ENCODE measurements around the gene LRBA. TPM values are rescaled to one million over a fixed set of nuclear protein-coding genes. Genes with fewer than 3 reads are reported as not detected.

The LRBA gene
- total RNA-seq, 1 donor from 2014 or later: 46.2 TPM

DNA sequence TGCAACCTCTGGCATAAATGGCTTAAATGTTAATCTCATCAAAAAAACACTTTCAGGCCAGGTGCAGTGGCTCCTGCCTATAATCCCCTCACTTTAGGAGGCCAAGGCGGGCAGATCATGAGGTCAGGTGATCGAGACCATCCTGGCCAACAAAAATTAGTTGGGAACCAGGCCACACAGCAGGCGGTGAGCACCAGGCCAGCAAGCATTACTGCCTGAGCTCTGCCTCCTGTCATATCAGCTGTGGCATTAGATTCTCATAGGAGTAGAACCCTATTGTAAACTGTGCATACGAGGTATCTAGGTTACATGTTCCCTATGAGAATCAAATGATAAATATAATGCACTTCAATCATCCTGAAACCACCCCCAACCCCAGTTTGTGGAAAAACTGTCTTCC, 125.8 kb downstream of the LRBA start:
- no peak overlapping the region for H3K27ac ChIP-seq
- no peak for ATAC-seq
- H3K4me3 ChIP-seq: no peak overlapping the region
- DNase-seq: no peak
- intact Hi-C loops (cut with DNase I): no loop called here
- TF ChIP-seq, protein P1, sequence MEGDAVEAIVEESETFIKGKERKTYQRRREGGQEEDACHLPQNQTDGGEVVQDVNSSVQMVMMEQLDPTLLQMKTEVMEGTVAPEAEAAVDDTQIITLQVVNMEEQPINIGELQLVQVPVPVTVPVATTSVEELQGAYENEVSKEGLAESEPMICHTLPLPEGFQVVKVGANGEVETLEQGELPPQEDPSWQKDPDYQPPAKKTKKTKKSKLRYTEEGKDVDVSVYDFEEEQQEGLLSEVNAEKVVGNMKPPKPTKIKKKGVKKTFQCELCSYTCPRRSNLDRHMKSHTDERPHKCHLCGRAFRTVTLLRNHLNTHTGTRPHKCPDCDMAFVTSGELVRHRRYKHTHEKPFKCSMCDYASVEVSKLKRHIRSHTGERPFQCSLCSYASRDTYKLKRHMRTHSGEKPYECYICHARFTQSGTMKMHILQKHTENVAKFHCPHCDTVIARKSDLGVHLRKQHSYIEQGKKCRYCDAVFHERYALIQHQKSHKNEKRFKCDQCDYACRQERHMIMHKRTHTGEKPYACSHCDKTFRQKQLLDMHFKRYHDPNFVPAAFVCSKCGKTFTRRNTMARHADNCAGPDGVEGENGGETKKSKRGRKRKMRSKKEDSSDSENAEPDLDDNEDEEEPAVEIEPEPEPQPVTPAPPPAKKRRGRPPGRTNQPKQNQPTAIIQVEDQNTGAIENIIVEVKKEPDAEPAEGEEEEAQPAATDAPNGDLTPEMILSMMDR (IDR thresholded peaks at IDR 0.05): no peak
- no peaks in the 10 kb centered on the region for H3K27me3 ChIP-seq (ENCODE audit: low read depth)
- no peaks in the 10 kb centered on the region for H3K9me3 ChIP-seq
- H3K4me1 ChIP-seq: no peaks in the 10 kb centered on the region
- H3K36me3 ChIP-seq: peaks cover 21% of the 10 kb centered on the region

GRCh38 chr4:150888625-150889024, 126.5 kb downstream of the LRBA start:
- Histone ChIP-seq H3K27me3 (ENCODE audit: low read depth) (no peaks in the 10 kb centered on the region), H3K9me3 (no peaks in the 10 kb centered on the region), H3K4me1 (no peaks in the 10 kb centered on the region), H3K36me3 (peaks cover 17% of the 10 kb centered on the region), H3K27ac (no peak overlapping the region), H3K4me3 (no peak overlapping the region)
- intact Hi-C loops (cut with DNase I): no loop called here
- TF ChIP-seq, protein P1 (IDR thresholded peaks at IDR 0.05): no peak
- no peak for DNase-seq
- no peak for ATAC-seq

- H3K9me3 ChIP-seq: no peaks in the 10 kb centered on the region
- no peak for ATAC-seq
- no peak for DNase-seq
- H3K27me3 ChIP-seq (ENCODE audit: low read depth): no peaks in the 10 kb centered on the region
- no peak overlapping the region for H3K27ac ChIP-seq
- peaks cover 13% of the 10 kb centered on the region for H3K36me3 ChIP-seq
- TF ChIP-seq, protein P1 (IDR thresholded peaks at IDR 0.05): no peak
- no peaks in the 10 kb centered on the region for H3K4me1 ChIP-seq
- no peak overlapping the region for H3K4me3 ChIP-seq
- intact Hi-C loops (cut with DNase I): no loop called here
These were observed 126.9 kb downstream of the LRBA start for GRCh38 chr4:150888217-150888616.

DNA sequence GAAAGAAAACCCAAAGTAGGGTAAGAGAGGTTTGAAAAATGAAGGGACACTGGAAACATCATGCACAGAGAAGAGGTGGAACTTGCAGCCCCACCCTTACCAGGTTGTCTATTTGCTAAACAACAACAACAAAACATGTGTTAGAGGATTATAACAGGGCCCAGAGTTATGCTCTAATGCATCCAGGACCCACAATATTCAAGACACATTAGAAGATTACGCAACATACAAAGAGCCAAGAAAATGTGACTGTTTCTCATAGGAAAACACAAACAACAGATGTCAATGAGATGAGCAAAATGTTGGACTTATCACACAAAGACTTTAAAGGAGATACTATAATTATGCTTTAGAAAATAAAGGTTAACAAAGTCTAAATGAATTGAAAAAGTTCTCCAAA, 128.5 kb downstream of the LRBA start:
- Histone ChIP-seq H3K36me3 (peaks cover 1% of the 10 kb centered on the region), H3K4me3 (no peak overlapping the region), H3K27ac (no peak overlapping the region), H3K4me1 (no peaks in the 10 kb centered on the region), H3K27me3 (ENCODE audit: low read depth) (no peaks in the 10 kb centered on the region), H3K9me3 (no peaks in the 10 kb centered on the region)
- no peak for ATAC-seq
- intact Hi-C loops (cut with DNase I): no loop called here
- TF ChIP-seq, protein P1 (IDR thresholded peaks at IDR 0.05): no peak
- no peak for DNase-seq

DNA sequence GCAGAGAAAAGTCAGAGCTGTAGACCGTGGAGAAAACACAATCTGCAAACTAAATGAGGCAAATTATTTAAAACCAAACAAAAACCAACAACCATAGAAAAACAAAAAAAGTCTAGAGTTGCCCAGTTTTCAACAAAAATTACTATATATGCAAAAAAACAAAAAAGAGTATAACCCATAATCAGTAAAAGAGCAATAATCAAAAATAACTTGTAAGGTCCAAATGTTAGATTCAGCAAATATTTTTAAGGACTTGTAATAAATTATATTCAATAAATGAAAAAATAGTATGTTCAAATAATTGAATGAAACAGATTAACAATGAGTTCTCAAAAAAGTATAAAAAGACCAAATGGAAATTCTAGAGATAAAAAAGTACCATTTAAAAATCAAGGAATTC, 130.5 kb downstream of the LRBA start:
- H3K27me3 ChIP-seq (ENCODE audit: low read depth): no peaks in the 10 kb centered on the region
- no peak overlapping the region for H3K4me3 ChIP-seq
- H3K36me3 ChIP-seq: no peaks in the 10 kb centered on the region
- H3K4me1 ChIP-seq: no peaks in the 10 kb centered on the region
- TF ChIP-seq, protein P1 (IDR thresholded peaks at IDR 0.05): no peak
- H3K27ac ChIP-seq: no peak overlapping the region
- no peak for ATAC-seq
- intact Hi-C loops (cut with DNase I): no loop called here
- peaks cover 4% of the 10 kb centered on the region for H3K9me3 ChIP-seq
- DNase-seq: no peak

- intact Hi-C loops (cut with DNase I): no loop called here
- DNase-seq (no peak), ATAC-seq (no peak)
- Histone ChIP-seq H3K36me3 (peaks cover 6% of the 10 kb centered on the region), H3K4me1 (no peaks in the 10 kb centered on the region), H3K27me3 (ENCODE audit: low read depth) (no peaks in the 10 kb centered on the region), H3K4me3 (no peak overlapping the region), H3K27ac (no peak overlapping the region), H3K9me3 (peaks cover 4% of the 10 kb centered on the region)
- TF ChIP-seq, protein P1 (IDR thresholded peaks at IDR 0.05): no peak
These were observed 139.7 kb downstream of the LRBA start for GRCh38 chr4:150875367-150875766.

All from lower lobe of right lung (tissue), 2 donors.